ENCODE results near the gene FURIN. TPM values are rescaled to one million over a fixed set of nuclear protein-coding genes. Genes with fewer than 3 reads are reported as not detected.
A peak's percentile ranks its signal among the peaks of the same experiment; 100 is the strongest.

Gene FURIN
- total and polyA plus RNA-seq, 9 of the 15 experiments (the other 6 are each of a cell fraction or from before 2014, with no cell fraction given) = 0.92 to 99.9 (median 34.8) TPM

DNA sequence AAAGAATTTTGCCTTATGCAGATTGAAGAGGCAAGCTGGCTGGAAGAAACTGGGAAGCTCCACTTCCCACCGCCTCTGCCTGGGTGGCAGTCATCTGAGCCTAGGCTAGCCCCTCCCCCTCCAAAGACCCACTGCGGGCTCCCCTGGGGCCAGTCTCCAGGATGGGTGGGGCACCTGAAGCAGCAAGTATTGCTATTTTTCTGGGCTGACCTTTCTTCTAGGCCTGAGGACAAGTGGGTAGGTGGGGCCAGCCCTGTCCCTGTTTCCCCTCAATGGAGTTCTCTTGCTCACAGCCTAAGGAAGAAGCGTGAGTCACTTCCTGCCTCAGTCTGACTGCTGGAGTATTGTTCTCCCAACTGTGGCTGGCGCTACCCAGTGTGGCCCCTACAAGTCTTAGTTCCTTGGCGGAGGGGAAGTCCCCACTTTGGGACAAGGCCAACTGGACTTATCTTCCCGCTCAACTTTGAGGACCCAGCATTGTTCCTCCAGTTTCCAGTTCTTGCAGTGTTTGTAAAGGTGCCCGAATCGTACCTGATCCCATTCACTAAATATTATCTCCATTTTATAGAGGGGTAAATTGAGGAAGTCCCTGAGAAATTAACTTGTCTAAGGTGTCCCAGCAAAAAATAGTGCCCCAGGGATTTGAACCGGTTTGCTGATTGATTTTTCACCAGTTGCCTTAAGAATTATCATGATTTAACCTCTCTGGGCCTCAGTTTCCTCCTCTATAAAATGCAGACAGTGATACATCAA lies 1.4 kb downstream of the FURIN start (continued):
- TF ChIP-seq ZMIZ1 (IDR thresholded peaks at IDR 0.05; ENCODE audit: low read depth in 2 of 2, low read length in 2 of 2) (no peak), NBN (IDR thresholded peaks at IDR 0.05; ENCODE audit: low read depth) (peak; percentile 57; the same call in 1 of the 2 replicates), CREM (IDR thresholded peaks at IDR 0.05; ENCODE audit: low read depth) (peak; percentile 61), COPS2 (conservative IDR thresholded peaks at IDR 0.05) (no peak), OTX1 (CRISPR knock-in tag; IDR thresholded peaks at IDR 0.05) (0 out of 2 replicates have a peak, but pooled peaks have one; percentile 19), SRSF9 (IDR thresholded peaks at IDR 0.05; ENCODE audit: borderline replicate concordance, low read depth, low read length) (no peak), TRIM25 (IDR thresholded peaks at IDR 0.05; ENCODE audit: borderline replicate concordance) (no peak), CHAMP1 (IDR thresholded peaks at IDR 0.05) (no peak), HDAC2 (IDR thresholded peaks at IDR 0.05) (peak; percentile 55), ZKSCAN8 (CRISPR knock-in tag; IDR thresholded peaks at IDR 0.05) (0 out of 2 replicates have a peak, but pooled peaks have one; percentile 33), SMARCC2 (IDR thresholded peaks at IDR 0.05; ENCODE audit: low read depth) (peak; percentile 37), NR0B1 (IDR thresholded peaks at IDR 0.05; ENCODE audit: partially characterized antibody) (no peak), GTF2A2 (tag; IDR thresholded peaks at IDR 0.05) (peak; percentile 39; the same call in 1 of the 2 replicates)
- TF ChIP-seq, protein P1, sequence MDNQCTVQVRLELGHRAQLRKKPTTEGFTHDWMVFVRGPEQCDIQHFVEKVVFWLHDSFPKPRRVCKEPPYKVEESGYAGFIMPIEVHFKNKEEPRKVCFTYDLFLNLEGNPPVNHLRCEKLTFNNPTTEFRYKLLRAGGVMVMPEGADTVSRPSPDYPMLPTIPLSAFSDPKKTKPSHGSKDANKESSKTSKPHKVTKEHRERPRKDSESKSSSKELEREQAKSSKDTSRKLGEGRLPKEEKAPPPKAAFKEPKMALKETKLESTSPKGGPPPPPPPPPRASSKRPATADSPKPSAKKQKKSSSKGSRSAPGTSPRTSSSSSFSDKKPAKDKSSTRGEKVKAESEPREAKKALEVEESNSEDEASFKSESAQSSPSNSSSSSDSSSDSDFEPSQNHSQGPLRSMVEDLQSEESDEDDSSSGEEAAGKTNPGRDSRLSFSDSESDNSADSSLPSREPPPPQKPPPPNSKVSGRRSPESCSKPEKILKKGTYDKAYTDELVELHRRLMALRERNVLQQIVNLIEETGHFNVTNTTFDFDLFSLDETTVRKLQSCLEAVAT (IDR thresholded peaks at IDR 0.05) = no peak

All from K562 (cell line).